ENCODE results near the gene ADRB1.

ADRB1 gene

GRCh38 chr10:114026189-114027040, 17.3 kb upstream of the ADRB1 start:
- DNase-seq (ENCODE audit: low read depth in 2 of 2), result no peak

DNA sequence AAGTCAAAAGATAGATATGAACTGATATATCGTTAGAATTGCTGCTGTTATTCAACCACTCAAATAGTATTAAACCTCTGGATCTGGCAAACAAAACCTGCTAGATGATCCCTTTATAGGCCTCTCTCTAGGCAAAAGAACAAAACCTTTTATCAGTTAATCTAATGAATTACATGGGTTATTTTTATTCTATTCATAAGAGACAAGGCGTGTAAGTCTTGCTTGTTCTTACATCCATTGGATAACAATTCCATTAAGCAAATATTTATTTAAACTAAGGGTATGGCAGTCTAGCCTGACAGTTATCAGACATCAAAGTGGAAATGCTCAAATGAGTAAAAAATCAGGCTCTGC, 16.6 kb upstream of the ADRB1 start:
- no peak for DNase-seq (ENCODE audit: low read depth in 2 of 2)

DNA sequence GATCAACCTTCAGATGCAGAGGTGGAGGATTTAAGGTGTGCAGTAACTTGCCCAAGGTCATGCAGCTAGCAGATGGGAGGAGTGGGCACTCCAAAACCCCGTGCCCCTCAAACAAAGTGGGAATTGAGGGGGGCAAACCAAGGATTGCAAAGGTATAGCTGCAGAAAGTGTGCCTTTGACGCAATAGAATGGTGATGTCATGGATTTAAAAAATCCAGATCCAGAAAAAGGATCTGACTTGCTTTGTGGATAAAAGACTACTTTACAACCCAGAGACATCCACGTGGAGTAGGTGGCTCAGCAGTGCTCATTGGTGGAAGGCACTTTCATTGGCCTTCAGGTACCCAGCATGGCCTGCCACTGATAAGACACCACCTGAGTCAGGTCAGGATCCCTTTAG, 15.7 kb upstream of the ADRB1 start:
- no peak for DNase-seq (ENCODE audit: low read depth in 2 of 2)

- DNase-seq (ENCODE audit: low read depth in 2 of 2), result no peak
Observed at GRCh38 chr10:114028425-114028824, 15.2 kb upstream of the ADRB1 start.

DNA sequence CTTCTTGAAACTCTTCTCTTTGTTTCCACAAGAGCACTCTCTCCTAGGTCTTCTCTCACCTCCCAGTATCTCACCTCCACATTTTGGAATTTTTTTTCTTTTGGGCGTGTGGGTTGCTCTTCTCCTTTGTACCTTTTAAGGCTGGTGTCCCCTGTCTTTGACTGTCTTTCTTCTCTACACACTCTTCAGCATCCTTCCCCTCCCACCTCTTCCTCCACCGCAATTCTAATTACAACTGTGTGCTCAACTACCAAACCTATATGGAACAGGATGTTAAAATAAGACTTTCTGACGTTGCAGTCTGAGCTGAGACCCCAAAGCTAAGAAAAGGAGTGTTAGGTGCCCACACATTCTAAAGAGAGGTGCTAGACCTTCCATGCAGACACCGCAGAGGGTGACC, 14.0 kb upstream of the ADRB1 start:
- no peak for DNase-seq (ENCODE audit: low read depth in 2 of 2)

- DNase-seq (ENCODE audit: low read depth in 2 of 2), result no peak
Observed at GRCh38 chr10:114030140-114030539, 13.5 kb upstream of the ADRB1 start.

- no peak for DNase-seq (ENCODE audit: low read depth in 2 of 2)
Observed at GRCh38 chr10:114031073-114031972, 12.3 kb upstream of the ADRB1 start.

DNA sequence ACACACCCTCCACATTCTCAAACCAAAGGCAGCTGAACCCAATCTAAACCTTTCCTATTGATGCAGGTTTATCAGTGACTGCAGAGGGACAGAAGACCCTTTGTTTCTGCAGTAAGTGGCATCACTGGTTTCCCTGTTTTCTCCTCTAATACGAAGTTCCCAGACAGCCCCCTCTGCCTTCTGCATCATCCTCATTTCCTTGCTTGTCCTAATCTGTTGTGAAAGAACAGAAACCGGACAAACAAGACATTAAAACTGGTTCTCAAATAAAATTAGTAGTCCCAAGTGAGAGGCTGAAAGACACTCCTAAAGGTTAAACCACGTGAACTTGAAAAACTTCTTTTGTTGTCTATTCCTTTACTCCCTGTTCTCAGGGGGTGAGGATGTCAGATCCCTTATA, 10.1 kb upstream of the ADRB1 start:
- no peak for DNase-seq (ENCODE audit: low read depth in 2 of 2)

DNA sequence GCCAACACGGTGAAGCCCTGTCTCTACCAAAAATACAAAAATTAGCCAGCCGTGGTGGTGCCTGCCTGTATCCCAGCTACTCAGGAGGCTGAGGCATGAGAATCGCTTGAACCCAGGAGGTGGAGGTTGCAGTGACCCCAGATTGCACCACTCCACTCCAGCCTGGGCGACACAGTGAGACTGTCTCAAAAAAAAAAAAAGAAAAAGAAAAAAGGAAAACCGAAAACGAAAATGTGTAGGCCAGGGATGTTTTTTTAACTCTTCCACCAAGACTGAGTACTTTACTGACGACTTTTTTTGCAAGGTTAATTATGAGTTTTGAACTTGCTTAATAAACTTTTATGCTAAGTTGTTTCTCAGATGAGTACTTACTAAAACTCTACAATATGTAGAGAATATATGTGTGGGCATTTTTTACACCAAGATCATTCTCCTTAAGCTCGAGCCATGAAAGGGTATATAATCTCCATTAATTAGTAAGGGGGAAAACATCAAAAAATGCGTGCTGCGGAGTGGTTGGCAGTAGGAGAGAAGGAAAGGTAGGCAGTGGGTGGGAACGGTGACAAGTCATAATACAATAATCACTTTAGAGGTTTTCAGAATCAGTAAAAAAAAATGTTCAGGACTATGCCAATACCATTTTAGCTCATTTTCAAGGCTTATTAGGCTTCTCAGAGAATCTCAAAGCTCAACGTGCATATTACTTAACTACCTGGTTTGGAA, 8.6 kb upstream of the ADRB1 start:
- DNase-seq (ENCODE audit: low read depth in 2 of 2), result no peak

DNA sequence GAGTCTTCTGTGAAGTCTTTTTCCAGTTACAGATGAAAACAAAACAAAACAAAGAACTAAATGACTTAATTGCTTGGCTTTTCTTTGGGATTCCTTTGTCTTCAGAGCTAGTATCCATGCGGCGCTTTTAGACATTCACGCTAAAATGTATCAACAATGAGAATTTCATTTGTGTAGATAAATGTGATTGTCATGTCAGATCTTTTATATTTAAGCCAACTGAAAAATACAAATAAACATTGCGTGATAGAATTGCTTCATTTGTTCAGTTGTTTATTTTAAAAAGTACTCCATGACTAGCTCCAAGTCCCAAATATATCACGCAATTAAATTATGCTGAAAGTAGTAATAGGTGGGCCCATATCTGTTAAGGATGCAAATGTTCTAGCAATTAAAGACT, 7.9 kb upstream of the ADRB1 start:
- no peak for DNase-seq (ENCODE audit: low read depth in 2 of 2)

DNA sequence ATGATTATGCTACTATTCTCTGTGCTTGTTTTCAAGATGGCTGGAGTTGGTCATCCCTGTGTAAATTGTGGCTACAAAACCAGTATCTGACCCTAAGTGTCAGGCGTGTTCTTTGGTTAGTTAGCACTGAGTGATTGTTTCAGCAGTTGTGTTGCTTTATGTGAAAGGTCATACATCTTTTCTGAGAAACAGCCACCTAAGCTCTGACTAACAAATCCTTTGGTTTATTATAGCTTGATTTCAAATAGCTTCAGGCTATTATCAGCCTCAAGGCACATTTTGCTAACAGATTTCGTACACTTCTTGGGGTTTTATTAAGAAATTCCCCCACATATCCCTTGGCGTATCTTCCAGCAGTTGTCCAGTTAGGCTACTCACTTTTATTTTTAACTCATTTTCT, 4.8 kb upstream of the ADRB1 start:
- DNase-seq (ENCODE audit: low read depth in 2 of 2), result no peak

DNA sequence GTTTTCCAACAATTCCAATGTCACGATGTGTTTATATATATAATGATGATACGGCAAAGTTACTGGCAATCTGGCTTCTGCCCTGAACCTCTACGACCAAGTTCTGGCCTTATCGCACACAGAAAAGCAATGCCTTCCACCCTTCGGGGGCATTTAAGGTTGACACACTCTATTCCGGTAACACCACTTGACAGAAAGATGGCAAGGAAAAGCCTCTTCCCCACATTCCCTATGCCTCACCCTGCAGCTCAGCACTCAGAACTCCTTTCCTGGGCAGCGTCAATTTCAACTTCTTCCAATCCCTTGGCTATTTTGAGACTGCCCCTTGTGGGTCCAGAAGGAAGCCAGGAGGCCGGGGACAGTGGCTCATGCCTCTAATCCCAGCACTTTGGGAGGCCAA, 2.5 kb upstream of the ADRB1 start:
- no peak for DNase-seq (ENCODE audit: low read depth in 2 of 2)

DNA sequence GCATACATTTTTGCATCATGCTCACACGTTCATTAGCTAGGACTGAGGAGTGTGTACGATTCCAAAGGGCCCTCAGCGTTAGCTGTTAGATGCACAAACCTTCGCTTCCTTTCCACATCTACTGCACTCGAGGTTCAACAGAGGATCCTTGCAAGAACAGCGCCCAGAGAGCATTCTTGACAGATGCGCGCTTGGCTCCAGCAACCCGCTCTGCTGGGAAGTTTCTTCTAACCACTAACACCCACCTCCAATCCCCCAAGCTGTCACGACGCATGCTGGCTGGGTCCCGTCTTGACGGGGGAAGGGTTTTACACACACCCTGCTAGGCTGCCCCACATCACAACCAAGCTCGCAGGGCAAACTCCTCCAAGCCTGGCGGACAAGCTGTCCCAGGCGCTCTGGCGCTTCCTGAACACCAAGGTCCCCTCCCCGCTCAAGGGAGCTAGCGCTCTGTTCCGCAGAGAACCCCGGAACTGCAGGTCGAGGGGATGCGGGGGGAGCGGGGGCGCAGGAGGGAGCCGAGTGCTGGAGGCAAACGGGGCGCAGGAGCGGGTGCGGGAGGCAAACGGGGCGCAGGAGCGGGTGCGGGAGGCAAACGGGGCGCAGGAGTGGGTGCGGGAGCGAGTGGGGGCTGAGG, 653 bp upstream of the ADRB1 start:
- DNase-seq (ENCODE audit: low read depth in 2 of 2), result peak in 1 of 2 donors; percentile 3

DNA sequence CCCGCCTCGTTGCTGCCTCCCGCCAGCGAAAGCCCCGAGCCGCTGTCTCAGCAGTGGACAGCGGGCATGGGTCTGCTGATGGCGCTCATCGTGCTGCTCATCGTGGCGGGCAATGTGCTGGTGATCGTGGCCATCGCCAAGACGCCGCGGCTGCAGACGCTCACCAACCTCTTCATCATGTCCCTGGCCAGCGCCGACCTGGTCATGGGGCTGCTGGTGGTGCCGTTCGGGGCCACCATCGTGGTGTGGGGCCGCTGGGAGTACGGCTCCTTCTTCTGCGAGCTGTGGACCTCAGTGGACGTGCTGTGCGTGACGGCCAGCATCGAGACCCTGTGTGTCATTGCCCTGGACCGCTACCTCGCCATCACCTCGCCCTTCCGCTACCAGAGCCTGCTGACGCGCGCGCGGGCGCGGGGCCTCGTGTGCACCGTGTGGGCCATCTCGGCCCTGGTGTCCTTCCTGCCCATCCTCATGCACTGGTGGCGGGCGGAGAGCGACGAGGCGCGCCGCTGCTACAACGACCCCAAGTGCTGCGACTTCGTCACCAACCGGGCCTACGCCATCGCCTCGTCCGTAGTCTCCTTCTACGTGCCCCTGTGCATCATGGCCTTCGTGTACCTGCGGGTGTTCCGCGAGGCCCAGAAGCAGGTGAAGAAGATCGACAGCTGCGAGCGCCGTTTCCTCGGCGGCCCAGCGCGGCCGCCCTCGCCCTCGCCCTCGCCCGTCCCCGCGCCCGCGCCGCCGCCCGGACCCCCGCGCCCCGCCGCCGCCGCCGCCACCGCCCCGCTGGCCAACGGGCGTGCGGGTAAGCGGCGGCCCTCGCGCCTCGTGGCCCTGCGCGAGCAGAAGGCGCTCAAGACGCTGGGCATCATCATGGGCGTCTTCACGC, 825 bp downstream of the ADRB1 start:
- no peak for DNase-seq (ENCODE audit: low read depth in 2 of 2)

- peak in 1 of 2 donors; percentile 2 for DNase-seq (ENCODE audit: low read depth in 2 of 2)
Observed at GRCh38 chr10:114045136-114046086, 1.7 kb downstream of the ADRB1 start.

GRCh38 chr10:114046087-114046458, 2.4 kb downstream of the ADRB1 start:
- no peak for DNase-seq (ENCODE audit: low read depth in 2 of 2)

DNA sequence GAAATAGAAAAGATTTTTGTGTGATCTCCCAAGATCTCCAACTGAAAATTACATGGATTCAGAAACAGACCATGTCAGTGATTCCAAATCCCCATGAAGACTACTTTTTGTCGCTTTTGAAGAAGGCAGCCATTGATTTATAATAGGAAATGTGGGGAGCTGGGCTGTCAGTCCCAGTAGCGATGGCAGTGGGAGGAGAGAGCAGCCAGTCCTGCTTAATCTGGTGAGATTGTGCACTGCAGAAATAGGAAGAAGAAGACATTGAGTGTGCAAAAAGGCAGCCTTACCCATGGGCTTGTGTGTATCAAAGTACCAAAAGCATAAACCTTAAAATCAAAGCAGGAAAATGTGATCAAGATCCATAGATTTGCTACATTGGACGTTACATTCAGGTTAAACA, 4.8 kb downstream of the ADRB1 start:
- no peak for DNase-seq (ENCODE audit: low read depth in 2 of 2)

DNA sequence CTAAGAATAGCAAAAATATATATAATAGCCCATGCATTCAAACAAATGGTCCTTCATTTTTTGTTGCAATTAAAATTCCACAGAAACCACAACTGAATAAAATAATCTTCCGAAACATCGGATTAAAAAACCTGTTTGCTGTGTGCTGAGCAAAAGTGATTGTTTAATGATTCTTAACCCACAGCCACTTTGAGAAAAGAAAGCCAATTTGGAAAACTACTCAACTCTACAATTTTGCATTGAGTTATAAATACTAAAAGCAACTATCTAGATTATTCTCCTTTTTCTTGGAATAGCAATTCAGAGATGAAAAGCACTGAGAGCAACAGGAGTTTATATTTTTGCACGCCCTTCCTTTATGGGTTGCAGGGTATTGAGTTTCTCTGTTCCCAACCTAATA, 8.0 kb downstream of the ADRB1 start:
- DNase-seq (ENCODE audit: low read depth in 2 of 2), result no peak

DNA sequence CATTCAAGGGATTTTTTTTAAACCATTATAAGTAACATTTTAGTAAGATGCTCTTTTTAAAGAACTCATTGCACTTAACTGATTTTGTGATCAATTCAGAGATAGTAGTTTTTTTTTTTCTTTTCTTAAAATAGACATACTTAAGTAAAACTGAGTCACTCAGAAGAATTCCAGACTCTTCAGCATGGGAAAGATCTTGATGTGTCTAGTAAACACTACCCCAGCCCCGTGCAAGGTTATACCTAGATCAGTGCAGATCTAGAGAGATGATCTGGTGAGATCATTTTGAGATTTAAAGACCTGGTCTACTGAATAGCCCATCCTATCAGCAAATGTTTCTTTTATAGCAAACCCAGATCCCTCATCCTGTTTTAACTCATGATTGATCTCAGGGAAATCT, 8.6 kb downstream of the ADRB1 start:
- no peak for DNase-seq (ENCODE audit: low read depth in 2 of 2)

- no peak for DNase-seq (ENCODE audit: low read depth in 2 of 2)
Observed at GRCh38 chr10:114053946-114054345, 10.3 kb downstream of the ADRB1 start.
